PC-9 (cell line): ENCODE results near the gene TK1. TPM values are rescaled to one million over a fixed set of nuclear protein-coding genes. Genes with fewer than 3 reads are reported as not detected.

ENCODE experiments used
- BruUV-seq: library from RNA; stranded (reverse); fragments of 400-500 nt; replicated peaks from 2 replicates; lab custom pipeline; 2021; lab: Mats Ljungman, UMichigan
- CTCF ChIA-PET: fragments of 300-600 bp; sonication (Branson Sonifier 250); formaldehyde crosslinking; loops from one replicate; lab custom pipeline; 2022; ENCODE audit warnings: antibody characterized with exemption; lab: Charles Lee
- POLR2A ChIA-PET: fragments of 300-600 bp; sonication (Branson Sonifier 250); formaldehyde crosslinking; loops from one replicate; lab custom pipeline; 2022; ENCODE audit warnings: antibody characterized with exemption; ENCODE audit not compliant: unreplicated experiment; lab: Charles Lee
- DNase-seq, 2 experiments: peaks; one replicate each; pipeline versions ENCODE4 v3.0.0 to v3.0.0-alpha.2; 2015 to 2022; ENCODE audit warnings: mixed read lengths in 1 of 2
- H2AFZ ChIP-seq: fragments of 200-600 bp; sonication (generic); 2 replicates; pipeline ENCODE4 v1.8.1; 2017; ENCODE audit warnings: antibody characterized with exemption
- H3F3A ChIP-seq: fragments of 200-600 bp; sonication (generic); 2 replicates; pipeline ENCODE4 v1.8.1; 2017; ENCODE audit warnings: antibody characterized with exemption, mild to moderate bottlenecking, low read depth; ENCODE audit not compliant: insufficient read depth
- H3K27ac ChIP-seq: fragments of 200-600 bp; sonication (generic); 2 replicates; pipeline ENCODE4 v1.6.1; 2016; ENCODE audit warnings: mixed run types
- H3K27me3 ChIP-seq: fragments of 200-600 bp; sonication (generic); 2 replicates; pipeline ENCODE4 v1.6.1; 2016; ENCODE audit warnings: low read depth, mixed run types; ENCODE audit not compliant: insufficient read depth
- H3K36me3 ChIP-seq: fragments of 200-600 bp; sonication (generic); 2 replicates; pipeline ENCODE4 v1.6.1; 2016; ENCODE audit warnings: low read depth, mixed run types
- H3K4me1 ChIP-seq: fragments of 200-600 bp; sonication (generic); replicated peaks from 2 replicates; pipeline ENCODE4 v1.6.1; 2016; ENCODE audit warnings: mixed run types; ENCODE audit not compliant: insufficient read depth
- H3K4me2 ChIP-seq: fragments of 200-600 bp; sonication (generic); 2 replicates; pipeline ENCODE4 v1.6.1; 2017; ENCODE audit warnings: mixed run types
- H3K4me3 ChIP-seq: fragments of 200-600 bp; sonication (generic); 2 replicates; pipeline ENCODE4 v1.6.1; 2016; ENCODE audit warnings: mixed run types
- H3K79me2 ChIP-seq: fragments of 200-600 bp; sonication (generic); 2 replicates; pipeline ENCODE4 v1.6.1; 2017; ENCODE audit warnings: low read depth, mixed run types
- H3K9me2 ChIP-seq: fragments of 200-600 bp; sonication (generic); 2 replicates; pipeline ENCODE4 v1.8.1; 2017; ENCODE audit warnings: mild to moderate bottlenecking; ENCODE audit not compliant: insufficient read depth
- H3K9me3 ChIP-seq: fragments of 200-600 bp; sonication (generic); 2 replicates; pipeline ENCODE4 v1.8.1; 2016; ENCODE audit warnings: low read depth; ENCODE audit not compliant: insufficient read depth
- H4K20me1 ChIP-seq: fragments of 200-600 bp; sonication (generic); 2 replicates; pipeline ENCODE4 v1.8.1; 2017; ENCODE audit not compliant: insufficient read depth
- CTCF ChIP-seq: fragments of 200-600 bp; sonication (generic); conservative IDR thresholded peaks from 2 replicates; pipeline ENCODE4 v1.6.1; 2017; ENCODE audit warnings: mixed run types, antibody characterized with exemption, mild to moderate bottlenecking, moderate library complexity
- EZH2 ChIP-seq: fragments of 200-600 bp; sonication (generic); IDR thresholded peaks from 2 replicates; pipeline ENCODE4 v1.8.0; 2017; ENCODE audit warnings: antibody characterized with exemption, low read depth
- intact Hi-C: fragments of 100-400 bp; cut with micrococcal nuclease; formaldehyde crosslinking; loops from one replicate; pipeline ENCODE4 v1.10.0; 2022; ENCODE audit not compliant: unreplicated experiment
- total RNA-seq: library from RNA; stranded (reverse); gene quantifications from 2 replicates; pipeline ENCODE4 v1.2.3, GENCODE V29; 2021

TK1 gene
- total RNA-seq, 1 experiment from 2014 or later, result 137 TPM

GRCh38 chr17:78228176-78228575 lies 41.3 kb upstream of the TK1 start:
- Histone ChIP-seq H2AFZ (no peak overlapping the region), H3K4me3 (no peak overlapping the region), H3K4me2 (no peak overlapping the region), H3F3A (no peaks in the 10 kb centered on the region; the same call in 1 of the 2 replicates), H3K9me2 (no peaks in the 10 kb centered on the region), H3K9me3 (no peaks in the 10 kb centered on the region), H3K79me2 (no peaks in the 10 kb centered on the region), H3K27me3 (no peaks in the 10 kb centered on the region), H3K36me3 (no peaks in the 10 kb centered on the region), H4K20me1 (no peaks in the 10 kb centered on the region), H3K4me1 (no peaks in the 10 kb centered on the region), H3K27ac (no peak overlapping the region)
- no peak for DNase-seq
- TF ChIP-seq CTCF (no peak), EZH2 (no peak)
- POLR2A ChIA-PET, result no interaction called here
- intact Hi-C loops, result no loop called here
- BruUV-seq, result no TSS peak
- CTCF ChIA-PET, result no interaction called here

GRCh38 chr17:78227455-78227916 lies 40.6 kb upstream of the TK1 start:
- Histone ChIP-seq H3F3A (no peaks in the 10 kb centered on the region; the same call in 1 of the 2 replicates), H3K9me2 (no peaks in the 10 kb centered on the region), H2AFZ (no peak overlapping the region), H3K27me3 (no peaks in the 10 kb centered on the region), H3K36me3 (no peaks in the 10 kb centered on the region), H3K79me2 (no peaks in the 10 kb centered on the region), H3K9me3 (no peaks in the 10 kb centered on the region), H3K4me3 (no peak overlapping the region), H4K20me1 (no peaks in the 10 kb centered on the region), H3K4me2 (no peak overlapping the region), H3K27ac (no peak overlapping the region), H3K4me1 (no peaks in the 10 kb centered on the region)
- no peak for DNase-seq
- no TSS peak for BruUV-seq
- intact Hi-C loops, result no loop called here
- POLR2A ChIA-PET, result no interaction called here
- CTCF ChIA-PET, result no interaction called here
- TF ChIP-seq CTCF (no peak), EZH2 (no peak)

DNA sequence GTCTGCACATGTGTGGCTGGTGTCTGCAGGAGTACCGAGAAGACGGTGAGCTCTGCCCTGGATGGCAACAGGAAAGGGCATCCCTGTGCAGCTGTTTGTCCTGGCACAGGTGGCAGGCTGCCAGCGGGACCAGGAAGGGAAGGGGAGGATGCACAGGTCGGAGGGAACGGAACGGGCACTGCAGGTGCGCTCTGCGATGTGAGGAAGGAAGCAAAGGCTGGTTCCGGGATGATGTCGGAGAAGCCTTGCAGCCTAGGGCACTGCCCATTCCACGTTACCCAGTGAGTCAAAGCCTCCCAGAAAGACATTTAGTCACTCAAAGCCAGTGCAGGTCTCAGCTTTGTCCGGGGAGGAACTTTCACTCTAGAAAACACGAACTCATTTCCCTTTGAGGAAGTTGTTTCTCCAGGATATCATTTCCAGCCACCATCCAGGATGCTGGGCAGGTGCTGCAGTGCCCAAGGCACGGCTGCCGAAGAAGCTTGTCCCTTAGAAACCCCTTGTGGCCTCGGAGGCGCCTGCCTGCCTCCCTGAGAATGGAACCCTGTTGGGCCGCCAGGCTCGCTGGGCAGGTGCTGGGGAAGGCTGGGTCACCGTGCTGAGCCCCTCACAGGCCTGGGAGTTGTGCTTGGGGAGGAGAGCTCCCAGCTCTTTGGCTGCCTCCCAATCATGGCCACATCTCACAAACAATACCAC lies 40.1 kb upstream of the TK1 start:
- H3K4me2 ChIP-seq, result no peak overlapping the region
- DNase-seq, result no peak

More for the DNA sequence above, 40.1 kb upstream of the TK1 start:
- POLR2A ChIA-PET, result interaction anchor here (0.6 kb wide), 1 partner anchor 68 kb away, joined by 3 read pairs; no protein-coding TSS in a partner anchor
- CTCF ChIA-PET, result no interaction called here
- Histone ChIP-seq H3K9me2 (no peaks in the 10 kb centered on the region), H3K79me2 (no peaks in the 10 kb centered on the region), H2AFZ (no peak overlapping the region), H3K4me1 (no peaks in the 10 kb centered on the region), H3K9me3 (no peaks in the 10 kb centered on the region), H3K4me3 (no peak overlapping the region), H3K36me3 (no peaks in the 10 kb centered on the region), H3K27me3 (no peaks in the 10 kb centered on the region), H3F3A (no peaks in the 10 kb centered on the region; the same call in 1 of the 2 replicates), H4K20me1 (no peaks in the 10 kb centered on the region), H3K27ac (no peak overlapping the region)
- TF ChIP-seq CTCF (no peak), EZH2 (no peak)
- intact Hi-C loops, result no loop called here
- TSS peak; percentile 17 for BruUV-seq
